GM18870 (cell line): ENCODE results near the gene F7.
"Not testable (repeated sequence)": the region's sequence is repeated elsewhere in the genome, so short reads cannot be mapped to it uniquely, and the experiment has no call there.

Experiments
- ATAC-seq: cut with Tn5 transposase; IDR thresholded peaks from one replicate; pipeline ENCODE4 v1.9.1; 2021; ENCODE audit warnings: moderate library complexity; ENCODE audit not compliant: unreplicated experiment

Gene F7

GRCh38 chr13:113150550-113151365 is 45.2 kb downstream of the F7 start:
- no peak for ATAC-seq

DNA sequence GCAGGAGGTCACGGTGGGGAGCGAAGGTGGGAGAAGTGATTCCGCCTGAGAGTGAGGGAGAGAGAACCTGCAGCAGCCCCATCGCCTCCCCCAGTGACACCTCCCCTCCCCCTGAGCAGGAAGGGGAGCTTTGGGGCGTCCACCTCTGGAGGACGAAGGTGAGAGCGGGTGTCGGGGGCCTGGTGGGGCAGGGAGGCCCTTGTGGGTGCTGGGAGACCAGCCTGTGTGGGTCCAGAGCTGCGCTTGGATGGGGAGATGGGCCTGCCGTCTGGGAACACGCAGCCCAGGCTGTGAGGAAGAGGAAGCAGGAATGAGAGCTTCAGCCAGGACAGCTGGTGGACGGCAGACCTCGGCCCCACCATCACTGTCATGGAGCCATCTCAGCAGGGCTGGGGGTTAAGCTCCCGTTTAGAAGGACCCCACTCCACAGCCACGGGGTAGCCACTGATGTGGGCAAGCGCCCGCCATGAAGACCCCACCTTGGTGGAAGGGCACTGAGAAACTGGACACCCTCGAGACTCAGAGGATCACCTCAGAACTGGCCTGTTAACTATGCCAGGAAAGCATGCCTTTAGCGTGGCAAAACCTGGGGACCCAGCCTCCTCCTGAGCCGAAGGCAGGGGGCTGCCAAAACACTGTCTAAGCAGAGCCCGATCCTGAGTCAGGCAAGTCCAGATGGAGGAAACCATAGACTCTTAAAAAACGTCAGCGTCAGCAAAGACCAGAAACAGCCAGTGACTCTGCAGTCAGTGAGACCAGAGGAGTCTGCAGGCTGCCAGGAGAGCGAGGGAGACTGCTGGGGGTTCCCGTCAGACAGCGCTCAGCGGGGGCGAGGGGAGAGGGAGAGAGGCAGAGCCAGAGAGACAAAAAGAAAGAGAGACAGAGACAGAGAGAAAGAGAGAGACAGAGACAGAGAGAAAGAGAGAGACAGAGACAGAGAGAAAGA is 46.4 kb downstream of the F7 start:
- ATAC-seq = no peak

DNA sequence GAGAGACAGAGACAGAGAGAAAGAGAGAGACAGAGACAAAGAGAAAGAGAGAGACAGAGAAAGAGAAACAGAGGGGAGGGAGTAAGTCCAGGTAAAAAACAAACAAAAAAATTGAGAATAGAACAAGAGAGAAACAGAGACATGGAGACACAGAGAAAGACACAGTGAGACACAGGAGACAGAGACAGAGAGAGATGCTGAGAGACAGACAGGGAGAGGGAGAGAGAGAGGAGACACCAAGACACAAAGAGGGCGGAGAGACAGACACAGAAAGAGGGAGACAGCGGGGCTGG is 47.0 kb downstream of the F7 start:
- no peak for ATAC-seq

GRCh38 chr13:113152984-113153809 is 47.6 kb downstream of the F7 start:
- ATAC-seq = no peak

DNA sequence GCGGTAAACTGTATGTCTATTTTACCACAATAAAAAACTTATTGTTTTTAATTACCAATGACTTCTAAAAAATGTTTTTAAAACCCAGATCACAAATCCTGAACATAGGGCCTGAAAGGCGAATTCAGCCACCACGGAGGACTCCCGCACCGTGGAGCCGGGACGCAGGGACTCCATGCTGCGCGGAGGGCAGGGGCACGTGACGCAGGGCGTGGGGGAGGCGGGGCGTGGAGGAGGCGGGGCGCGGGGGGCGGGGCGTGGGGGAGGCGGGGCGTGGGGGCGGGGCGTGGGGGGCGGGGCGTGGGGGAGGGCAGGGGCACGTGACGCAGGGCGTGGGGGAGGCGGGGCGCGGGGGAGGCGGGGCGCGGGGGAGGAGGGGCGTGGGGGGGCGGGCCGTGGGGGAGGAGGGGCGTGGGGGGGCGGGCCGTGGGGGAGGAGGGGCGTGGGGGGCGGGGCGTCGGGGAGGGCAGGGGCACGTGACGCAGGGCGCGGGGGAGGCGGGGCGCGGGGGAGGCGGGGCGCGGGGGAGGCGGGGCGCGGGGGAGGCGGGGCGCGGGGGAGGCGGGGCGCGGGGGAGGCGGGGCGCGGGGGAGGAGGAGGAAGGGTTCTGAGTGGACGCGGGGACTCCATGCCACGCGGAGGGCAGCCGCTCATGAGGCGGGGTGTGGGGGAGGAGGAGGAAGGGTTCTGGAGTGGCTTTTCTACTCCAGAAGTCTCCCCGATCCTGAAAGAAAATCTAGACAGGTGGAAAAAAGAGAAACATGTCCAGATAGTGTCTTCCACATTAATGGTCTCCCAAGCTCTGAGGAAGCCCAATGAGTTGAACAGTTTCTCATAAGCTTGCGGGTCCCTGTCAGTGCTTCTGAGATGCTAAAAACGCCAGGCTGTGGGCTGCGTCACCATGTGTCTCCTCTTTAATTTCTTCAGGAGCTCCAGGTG is 48.5 kb downstream of the F7 start:
- ATAC-seq = no peak

- ATAC-seq = no peak
Measured at GRCh38 chr13:113155201-113155600, 49.6 kb downstream of the F7 start.

GRCh38 chr13:113155982-113156655 is 50.5 kb downstream of the F7 start:
- no peak for ATAC-seq

GRCh38 chr13:113157206-113157928 is 51.8 kb downstream of the F7 start:
- no peak for ATAC-seq

DNA sequence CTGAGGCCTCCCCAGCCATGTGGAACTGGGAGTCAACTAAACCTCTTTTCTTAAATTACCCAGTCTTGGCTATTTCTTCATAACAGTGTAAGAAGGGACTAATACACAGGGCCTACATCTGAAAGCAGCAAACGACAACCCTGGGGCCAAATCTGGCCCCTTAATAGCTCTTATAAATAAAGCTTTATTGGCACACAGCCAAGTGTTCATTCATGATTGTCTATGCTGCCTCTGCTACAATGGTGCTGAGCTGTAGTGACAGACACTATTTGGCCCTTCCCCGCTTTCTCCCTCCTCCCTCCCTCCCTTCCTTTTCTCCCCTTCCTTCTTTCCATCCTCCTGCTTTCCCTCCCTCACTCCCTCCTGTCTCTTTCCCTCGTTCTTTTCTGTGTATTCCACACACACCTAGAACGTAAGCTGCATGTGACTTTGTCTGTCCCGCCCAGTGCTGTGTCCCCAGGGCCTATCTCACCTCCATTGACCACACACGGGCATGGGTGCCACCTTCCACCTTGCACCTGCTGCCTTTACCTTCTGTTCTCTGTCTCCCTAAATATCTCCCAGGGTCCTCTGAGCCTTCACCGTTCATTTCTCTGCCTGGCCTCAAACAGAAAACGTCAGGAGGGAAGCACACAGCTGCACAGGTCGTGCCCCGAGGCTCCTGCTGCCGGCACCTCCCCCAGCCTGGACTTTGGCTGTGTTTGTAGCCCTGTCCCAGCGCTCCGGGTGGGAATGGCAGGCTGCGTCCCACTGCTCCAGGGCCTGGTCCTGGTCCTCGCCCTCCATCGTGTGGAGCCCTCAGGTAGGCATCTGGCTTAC is 52.5 kb downstream of the F7 start, which contains the start of gene PROZ:
TSS of gene PROZ (plus strand) at position 720 of the 819 bp plus-strand sequence. CDS start at position 733, 13 bp downstream.
- no peak for ATAC-seq

GRCh38 chr13:113158946-113159345 is 53.4 kb downstream of the F7 start:
- no peak for ATAC-seq

GRCh38 chr13:113159701-113160100 is 54.1 kb downstream of the F7 start:
- ATAC-seq = no peak

GRCh38 chr13:113160983-113161382 is 55.4 kb downstream of the F7 start:
- no peak for ATAC-seq

GRCh38 chr13:113161433-113161832 is 55.8 kb downstream of the F7 start:
- no peak for ATAC-seq

DNA sequence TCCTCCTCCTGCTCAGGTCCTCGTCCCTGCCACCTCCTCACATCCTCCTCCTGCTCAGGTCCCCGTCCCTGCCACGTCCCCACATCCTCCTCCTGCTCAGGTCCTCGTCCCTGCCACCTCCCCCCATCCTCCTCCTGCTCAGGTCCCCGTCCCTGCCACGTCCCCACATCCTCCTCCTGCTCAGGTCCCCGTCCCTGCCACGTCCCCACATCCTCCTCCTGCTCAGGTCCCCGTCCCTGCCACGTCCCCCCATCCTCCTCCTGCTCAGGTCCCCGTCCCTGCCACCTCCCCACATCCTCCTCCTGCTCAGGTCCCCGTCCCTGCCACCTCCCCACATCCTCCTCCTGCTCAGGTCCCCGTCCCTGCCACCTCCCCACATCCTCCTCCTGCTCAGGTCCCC is 56.4 kb downstream of the F7 start:
- not testable (repeated sequence) for ATAC-seq

GRCh38 chr13:113162783-113163685 is 57.4 kb downstream of the F7 start:
- no peak for ATAC-seq

- no peak for ATAC-seq
Measured at GRCh38 chr13:113164492-113164891, 58.9 kb downstream of the F7 start.

- no peak for ATAC-seq
Measured at GRCh38 chr13:113166266-113166665, 60.7 kb downstream of the F7 start.
